Kidney epithelial cell (primary cell): ENCODE results near the gene GUCA2A. TPM values are rescaled to one million over a fixed set of nuclear protein-coding genes. Genes with fewer than 3 reads are reported as not detected.

Experiments
- DNase-seq: peaks from one replicate; pipeline ENCODE4 v3.0.0-alpha.2; 2010; ENCODE audit warnings: low read depth
- H3K27me3 ChIP-seq: 2 replicates; pipeline ENCODE4 v1.6.0; 2011; ENCODE audit warnings: low read length; ENCODE audit not compliant: control insufficient read depth, insufficient read depth
- H3K36me3 ChIP-seq: 2 replicates; pipeline ENCODE4 v1.5.1; 2011; ENCODE audit warnings: low read length; ENCODE audit not compliant: control insufficient read depth, insufficient read depth
- H3K4me3 ChIP-seq: 2 replicates; pipeline ENCODE4 v1.5.1; 2011; ENCODE audit warnings: low read depth, mild to moderate bottlenecking, control low read depth, low read length
- CTCF ChIP-seq: IDR thresholded peaks from 2 replicates; pipeline ENCODE4 v1.5.1; 2011; ENCODE audit warnings: mild to moderate bottlenecking, moderate library complexity, low read length, control low read depth, inconsistent platforms; ENCODE audit not compliant: insufficient read depth, poor library complexity, severe bottlenecking
- total RNA-seq: library from RNA; depleted of rRNA; stranded (reverse); fragments of >200 nt; gene quantifications from 2 replicates; pipeline ENCODE4 v1.2.3, GENCODE V29; 2015

Gene GUCA2A
- total RNA-seq, 1 donor from 2014 or later, result not detected

GRCh38 chr1:42114229-42114628, 50.3 kb downstream of the GUCA2A start:
- Histone ChIP-seq H3K4me3 (no peak overlapping the region), H3K36me3 (no peaks in the 10 kb centered on the region), H3K27me3 (no peaks in the 10 kb centered on the region)
- DNase-seq, result no peak
- TF ChIP-seq CTCF, result no peak

Other genes with a start within 250 kb of the GUCA2A start
- gene HIVEP3, start 245.8 kb downstream of the GUCA2A start, total RNA-seq, result 5.8 and 7.3 TPM in 2 replicates
- not detected in 2 replicates for gene GUCA2B, start 11.3 kb downstream of the GUCA2A start, total RNA-seq
- gene FOXJ3, start 170.5 kb upstream of the GUCA2A start, total RNA-seq, result 23.2 and 28.6 TPM in 2 replicates
- 0.14 and 0.29 TPM in 2 replicates for gene RIMKLA, start 216.0 kb upstream of the GUCA2A start, total RNA-seq